ENCODE measurements around the gene RNF26. TPM values are rescaled to one million over a fixed set of nuclear protein-coding genes. Genes with fewer than 3 reads are reported as not detected.

RNF26 gene
- total RNA-seq, 1 donor from 2014 or later, result 45.6 TPM

GRCh38 chr11:119303227-119303718 lies 31.1 kb upstream of the RNF26 start:
- H3K36me3 Mint-ChIP-seq, result peaks cover 46% of the 10 kb centered on the region
- no peak for DNase-seq (ENCODE audit: extremely low spot score, unreplicated experiment)
- TF ChIP-seq CTCF (conservative IDR thresholded peaks at IDR 0.05), result no peak
- no peaks in the 10 kb centered on the region for H3K27me3 Mint-ChIP-seq
- H3K4me3 Mint-ChIP-seq, result no peak overlapping the region
- no peak overlapping the region for H3K27ac Mint-ChIP-seq
- H3K9me3 Mint-ChIP-seq, result no peaks in the 10 kb centered on the region
- peaks cover 3% of the 10 kb centered on the region for H3K4me1 Mint-ChIP-seq (ENCODE audit: unreplicated experiment)

GRCh38 chr11:119305556-119306372 lies 28.6 kb upstream of the RNF26 start:
- H3K27ac Mint-ChIP-seq, result no peak overlapping the region
- H3K9me3 Mint-ChIP-seq, result no peaks in the 10 kb centered on the region

GRCh38 chr11:119306373-119306890 lies 27.9 kb upstream of the RNF26 start:
- H3K27ac Mint-ChIP-seq, result no peak overlapping the region
- no peak overlapping the region for H3K4me3 Mint-ChIP-seq
- no peaks in the 10 kb centered on the region for H3K9me3 Mint-ChIP-seq
- no peaks in the 10 kb centered on the region for H3K27me3 Mint-ChIP-seq
- H3K36me3 Mint-ChIP-seq, result peaks cover 25% of the 10 kb centered on the region
- H3K4me1 Mint-ChIP-seq (ENCODE audit: unreplicated experiment), result peaks cover 3% of the 10 kb centered on the region
- no peak for DNase-seq (ENCODE audit: extremely low spot score, unreplicated experiment)
- no peak for TF ChIP-seq CTCF (conservative IDR thresholded peaks at IDR 0.05)

More at GRCh38 chr11:119305556-119306372, 28.6 kb upstream of the RNF26 start:
- H3K36me3 Mint-ChIP-seq, result peaks cover 31% of the 10 kb centered on the region
- peaks cover 3% of the 10 kb centered on the region for H3K4me1 Mint-ChIP-seq (ENCODE audit: unreplicated experiment)
- TF ChIP-seq CTCF (conservative IDR thresholded peaks at IDR 0.05), result no peak
- H3K27me3 Mint-ChIP-seq, result no peaks in the 10 kb centered on the region
- DNase-seq (ENCODE audit: extremely low spot score, unreplicated experiment), result no peak
- no peak overlapping the region for H3K4me3 Mint-ChIP-seq

- no peak overlapping the region for H3K27ac Mint-ChIP-seq
These were observed 27.1 kb upstream of the RNF26 start for GRCh38 chr11:119307219-119307618.

GRCh38 chr11:119307974-119308373 lies 26.4 kb upstream of the RNF26 start:
- Mint-ChIP-seq H3K4me3 (no peak overlapping the region), H3K27me3 (no peaks in the 10 kb centered on the region), H3K9me3 (no peaks in the 10 kb centered on the region), H3K27ac (no peak overlapping the region), H3K36me3 (peaks cover 16% of the 10 kb centered on the region), H3K4me1 (ENCODE audit: unreplicated experiment) (peaks cover 3% of the 10 kb centered on the region)
- no peak for TF ChIP-seq CTCF (conservative IDR thresholded peaks at IDR 0.05)
- DNase-seq (ENCODE audit: extremely low spot score, unreplicated experiment), result no peak

More at GRCh38 chr11:119307219-119307618, 27.1 kb upstream of the RNF26 start:
- Mint-ChIP-seq H3K4me1 (ENCODE audit: unreplicated experiment) (peaks cover 3% of the 10 kb centered on the region), H3K4me3 (no peak overlapping the region), H3K36me3 (peaks cover 23% of the 10 kb centered on the region), H3K27me3 (no peaks in the 10 kb centered on the region), H3K9me3 (no peaks in the 10 kb centered on the region)
- DNase-seq (ENCODE audit: extremely low spot score, unreplicated experiment), result no peak
- TF ChIP-seq CTCF (conservative IDR thresholded peaks at IDR 0.05), result no peak
